Measurements from ENCODE around the gene ODAD3. TPM values are rescaled to one million over a fixed set of nuclear protein-coding genes. Genes with fewer than 3 reads are reported as not detected.
"Not testable (repeated sequence)": the region's sequence is repeated elsewhere in the genome, so short reads cannot be mapped to it uniquely, and the experiment has no call there.

Gene ODAD3
- total and polyA plus RNA-seq, 10 of the 15 experiments (the other 5 are each of a cell fraction or from before 2014, with no cell fraction given): 0.11 to 0.39 (median 0.28) TPM; not detected in 7

GRCh38 chr19:11475861-11476260, 40.9 kb upstream of the ODAD3 start:
- H3K79me2 ChIP-seq (ENCODE audit: control insufficient read depth, insufficient read depth, low read length): no peaks in the 10 kb centered on the region
- no peaks in the 10 kb centered on the region for H3K36me3 ChIP-seq (ENCODE audit: control insufficient read depth in 2 of 2, insufficient read depth in 2 of 2, low read length in 1 of 2)
- RAD21 ChIA-PET (ENCODE audit: unreplicated experiment): no interaction called here
- POLR2A ChIA-PET: no interaction called here
- CTCF ChIA-PET: interaction anchor here (1.2 kb wide), 1 partner anchor 95 kb away, joined by 5 read pairs; no protein-coding TSS in a partner anchor
- SMC1A ChIA-PET (ENCODE audit: uncharacterized antibody, unreplicated experiment): no interaction called here
- no peak for ATAC-seq
- H3K4me2 ChIP-seq (ENCODE audit: control insufficient read depth, insufficient read depth): no peak overlapping the region
- H2AFZ ChIP-seq (ENCODE audit: control insufficient read depth, low read depth, low read length): no peak overlapping the region
- no peak for FAIRE-seq
- no peak overlapping the region for H3K4me3 ChIP-seq
- no peaks in the 10 kb centered on the region; the same call in 2 of the 3 replicates for H3K9me3 ChIP-seq (replicated peaks; ENCODE audit: control insufficient read depth, insufficient read depth, low read length)
- DNase-seq (ENCODE audit: low read depth, low spot score): no peak
- H3K4me1 ChIP-seq (ENCODE audit: control insufficient read depth, insufficient read depth, low read length): peaks cover 3% of the 10 kb centered on the region; the same call in 1 of the 2 replicates
- intact Hi-C loops (cut with micrococcal nuclease; ENCODE audit: unreplicated experiment): no loop called here
- no peak overlapping the region for H3K27ac ChIP-seq (ENCODE audit: control insufficient read depth, insufficient read depth)
- WGBS (ENCODE audit: insufficient coverage, insufficient replicate concordance, low lambda C conversion rate, missing lambda C conversion rate): 65% methylated on average over 8 of the region's 8 CpGs
- TF ChIP-seq KDM1A (IDR thresholded peaks at IDR 0.05; ENCODE audit: borderline replicate concordance) (no peak), ZNF274 (IDR thresholded peaks at IDR 0.05; ENCODE audit: insufficient read depth, insufficient read length) (no peak), MTA2 (IDR thresholded peaks at IDR 0.05; ENCODE audit: low read depth) (no peak), TCF12 (IDR thresholded peaks at IDR 0.05; ENCODE audit: low read depth, low read length) (no peak), SIX5 (IDR thresholded peaks at IDR 0.05; ENCODE audit: low read depth, low read length, severe bottlenecking) (no peak), ZBTB11 (CRISPR knock-in tag; IDR thresholded peaks at IDR 0.05) (no peak), BHLHE40 (IDR thresholded peaks at IDR 0.05; ENCODE audit: borderline replicate concordance in 1 of 2, low read depth in 2 of 2, low read length in 1 of 2) (no peak), SMAD5 (IDR thresholded peaks at IDR 0.05; ENCODE audit: low read depth) (no peak), NFYA (IDR thresholded peaks at IDR 0.05; ENCODE audit: borderline replicate concordance, low read depth, low read length) (no peak), RELA (IDR thresholded peaks at IDR 0.05; ENCODE audit: borderline replicate concordance, partially characterized antibody) (no peak)
- no TSS peak for BruUV-seq (replicated peaks)
- peaks cover 2% of the 10 kb centered on the region in 2 experiments; a peak in 3 of 4 replicates for H3K27me3 ChIP-seq (replicated peaks in 1 of 2; ENCODE audit: control insufficient read depth in 2 of 2, insufficient read depth in 2 of 2, low read length in 1 of 2)
- in situ Hi-C loops (cut with MboI): loop anchor here (10.0 kb wide), 1 partner anchor 181 kb away; the partner anchor contains the start of gene TSPAN16
- no peaks in the 10 kb centered on the region for H4K20me1 ChIP-seq (ENCODE audit: control insufficient read depth, insufficient read depth)
- no peak overlapping the region for H3K9ac ChIP-seq (ENCODE audit: control insufficient read depth, insufficient read depth, low read length)

GRCh38 chr19:11475343-11475742, 40.4 kb upstream of the ODAD3 start:
- H4K20me1 ChIP-seq (ENCODE audit: control insufficient read depth, insufficient read depth); BruUV-seq (replicated peaks); ATAC-seq; H3K27me3 ChIP-seq (replicated peaks in 1 of 2; ENCODE audit: control insufficient read depth in 2 of 2, insufficient read depth in 2 of 2, low read length in 1 of 2); H2AFZ ChIP-seq (ENCODE audit: control insufficient read depth, low read depth, low read length); SMC1A ChIA-PET (ENCODE audit: uncharacterized antibody, unreplicated experiment); H3K36me3 ChIP-seq (ENCODE audit: control insufficient read depth in 2 of 2, insufficient read depth in 2 of 2, low read length in 1 of 2); FAIRE-seq; H3K4me3 ChIP-seq; RAD21 ChIA-PET (ENCODE audit: unreplicated experiment); H3K9ac ChIP-seq (ENCODE audit: control insufficient read depth, insufficient read depth, low read length); DNase-seq (ENCODE audit: low read depth, low spot score); H3K9me3 ChIP-seq (replicated peaks; ENCODE audit: control insufficient read depth, insufficient read depth, low read length); H3K79me2 ChIP-seq (ENCODE audit: control insufficient read depth, insufficient read depth, low read length); H3K4me2 ChIP-seq (ENCODE audit: control insufficient read depth, insufficient read depth); intact Hi-C loops (cut with micrococcal nuclease; ENCODE audit: unreplicated experiment); H3K4me1 ChIP-seq (ENCODE audit: control insufficient read depth, insufficient read depth, low read length); H3K27ac ChIP-seq (ENCODE audit: control insufficient read depth, insufficient read depth): not testable (repeated sequence)
- POLR2A ChIA-PET: interaction anchor here (0.7 kb wide), 1 partner anchor 512 kb away, joined by 3 read pairs; no protein-coding TSS in a partner anchor
- WGBS (ENCODE audit: insufficient coverage, insufficient replicate concordance, low lambda C conversion rate, missing lambda C conversion rate): 59% methylated on average over 2 of the region's 3 CpGs
- CTCF ChIA-PET: interaction anchor here (1.2 kb wide), 1 partner anchor 94 kb away, joined by 5 read pairs; no protein-coding TSS in a partner anchor
- in situ Hi-C loops (cut with MboI): loop anchor here (10.0 kb wide), 1 partner anchor 181 kb away; the partner anchor contains the start of gene TSPAN16

Measured in GM12878 (cell line).